Measurements from ENCODE around the gene IFNAR1. TPM values are rescaled to one million over a fixed set of nuclear protein-coding genes. Genes with fewer than 3 reads are reported as not detected.
A peak's percentile ranks its signal among the peaks of the same experiment; 100 is the strongest.

IFNAR1 gene
- total RNA-seq, 2 experiments from 2014 or later = 18.1 to 60.8 TPM

DNA sequence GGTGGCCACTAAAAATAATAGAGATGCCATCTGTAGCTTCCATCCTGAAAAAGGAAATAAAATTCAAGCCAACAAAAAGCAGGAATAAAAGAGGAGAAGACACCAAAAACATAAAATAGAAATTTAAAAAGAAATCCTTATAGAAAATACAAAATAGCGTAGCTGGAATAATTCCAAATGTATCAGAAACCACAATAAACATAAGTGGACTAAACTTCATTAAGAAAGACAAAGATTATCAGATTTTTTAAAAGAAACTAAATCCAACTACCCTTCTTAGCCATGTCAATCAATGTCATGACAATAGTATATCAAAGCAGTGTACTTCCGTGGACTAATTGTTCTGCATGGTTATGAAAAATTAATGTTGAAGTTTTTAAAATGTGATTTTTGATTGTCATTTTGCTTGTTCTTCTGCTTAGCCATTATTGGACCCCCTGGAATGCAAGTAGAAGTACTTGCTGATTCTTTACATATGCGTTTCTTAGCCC is 45.4 kb upstream of the IFNAR1 start:
- H3K36me3 ChIP-seq (ENCODE audit: insufficient read depth, low read length) = peaks cover 91% of the 10 kb centered on the region
- no peak overlapping the region for H3K4me2 ChIP-seq (ENCODE audit: low read length)
- ChIA-PET POLR2A (interaction anchor here (0.7 to 0.8 kb wide), 2 partner anchors 15 to 40 kb away, joined by 3 to 6 read pairs; no protein-coding TSS in a partner anchor), CTCF (ENCODE audit: unreplicated experiment) (no interaction called here)
- H3K9me2 ChIP-seq (ENCODE audit: insufficient read depth, low read length) = no peaks in the 10 kb centered on the region
- no peak for DNase-seq (ENCODE audit: low spot score)
- H3K4me1 ChIP-seq (ENCODE audit: insufficient read depth, low read length, poor library complexity, severe bottlenecking) = peaks cover 6% of the 10 kb centered on the region
- no peaks in the 10 kb centered on the region for H4K20me1 ChIP-seq (ENCODE audit: insufficient read depth, low read length)
- TF ChIP-seq, protein P1, sequence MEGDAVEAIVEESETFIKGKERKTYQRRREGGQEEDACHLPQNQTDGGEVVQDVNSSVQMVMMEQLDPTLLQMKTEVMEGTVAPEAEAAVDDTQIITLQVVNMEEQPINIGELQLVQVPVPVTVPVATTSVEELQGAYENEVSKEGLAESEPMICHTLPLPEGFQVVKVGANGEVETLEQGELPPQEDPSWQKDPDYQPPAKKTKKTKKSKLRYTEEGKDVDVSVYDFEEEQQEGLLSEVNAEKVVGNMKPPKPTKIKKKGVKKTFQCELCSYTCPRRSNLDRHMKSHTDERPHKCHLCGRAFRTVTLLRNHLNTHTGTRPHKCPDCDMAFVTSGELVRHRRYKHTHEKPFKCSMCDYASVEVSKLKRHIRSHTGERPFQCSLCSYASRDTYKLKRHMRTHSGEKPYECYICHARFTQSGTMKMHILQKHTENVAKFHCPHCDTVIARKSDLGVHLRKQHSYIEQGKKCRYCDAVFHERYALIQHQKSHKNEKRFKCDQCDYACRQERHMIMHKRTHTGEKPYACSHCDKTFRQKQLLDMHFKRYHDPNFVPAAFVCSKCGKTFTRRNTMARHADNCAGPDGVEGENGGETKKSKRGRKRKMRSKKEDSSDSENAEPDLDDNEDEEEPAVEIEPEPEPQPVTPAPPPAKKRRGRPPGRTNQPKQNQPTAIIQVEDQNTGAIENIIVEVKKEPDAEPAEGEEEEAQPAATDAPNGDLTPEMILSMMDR (conservative IDR thresholded peaks at IDR 0.05; ENCODE audit: low read length) = no peak
- no peak for TF ChIP-seq EZH2phosphoT487 (IDR thresholded peaks at IDR 0.05; ENCODE audit: borderline replicate concordance, low read depth, low read length)
- BruUV-seq (replicated peaks) = TSS peak; percentile 30
- no peak overlapping the region for H3K4me3 ChIP-seq (ENCODE audit: low read depth, low read length, poor library complexity, severe bottlenecking)
- H3K9me3 ChIP-seq (ENCODE audit: low read length) = peaks cover 20% of the 10 kb centered on the region; the same call in 1 of the 2 replicates
- no peak overlapping the region for H2AFZ ChIP-seq (ENCODE audit: low read length)
- intact Hi-C loops (cut with micrococcal nuclease; ENCODE audit: unreplicated experiment) = no loop called here
- H3K79me2 ChIP-seq (ENCODE audit: insufficient read depth, low read depth, low read length) = no peaks in the 10 kb centered on the region
- H3K27ac ChIP-seq (ENCODE audit: low read depth, low read length, poor library complexity, severe bottlenecking) = no peak overlapping the region

DNA sequence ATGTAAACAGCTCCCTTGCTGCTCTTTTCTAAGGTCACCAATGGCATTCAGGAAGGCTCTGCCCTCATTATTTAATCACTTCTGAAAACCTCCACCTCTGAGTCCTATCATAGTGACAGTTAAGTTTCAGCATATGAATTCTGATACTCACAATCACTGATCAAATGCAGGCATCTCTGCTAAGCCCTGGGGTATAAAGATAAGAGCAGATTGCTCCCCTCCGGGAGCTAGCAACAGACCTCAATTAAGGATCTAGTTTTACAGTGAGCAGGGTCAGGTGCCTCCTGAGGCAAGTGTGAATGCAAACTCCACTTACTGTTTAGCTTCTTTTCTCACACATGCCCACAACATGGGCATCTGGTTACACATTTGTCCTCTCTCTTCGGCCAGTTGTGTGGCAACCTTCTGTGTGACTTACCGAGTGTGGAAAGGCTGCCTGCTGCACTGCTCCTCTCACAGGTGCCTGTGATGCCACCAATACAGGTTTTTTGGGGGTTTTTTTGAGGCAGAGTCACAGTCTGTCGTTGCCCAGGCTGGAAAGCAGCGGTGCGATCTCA is 43.6 kb upstream of the IFNAR1 start:
- H3K9me3 ChIP-seq (ENCODE audit: low read length) = peaks cover 20% of the 10 kb centered on the region; the same call in 1 of the 2 replicates
- H4K20me1 ChIP-seq (ENCODE audit: insufficient read depth, low read length) = no peaks in the 10 kb centered on the region
- no peaks in the 10 kb centered on the region for H3K9me2 ChIP-seq (ENCODE audit: insufficient read depth, low read length)
- POLR2A ChIA-PET = interaction anchor here (1.2 kb wide), 1 partner anchor 99 kb away, joined by 3 read pairs; no protein-coding TSS in a partner anchor
- intact Hi-C loops (cut with micrococcal nuclease; ENCODE audit: unreplicated experiment) = no loop called here
- BruUV-seq (replicated peaks) = no TSS peak
- H3K27ac ChIP-seq (ENCODE audit: low read depth, low read length, poor library complexity, severe bottlenecking) = no peak overlapping the region
- H3K4me1 ChIP-seq (ENCODE audit: insufficient read depth, low read length, poor library complexity, severe bottlenecking) = peaks cover 10% of the 10 kb centered on the region
- CTCF ChIA-PET (ENCODE audit: unreplicated experiment) = no interaction called here
- H3K4me3 ChIP-seq (ENCODE audit: low read depth, low read length, poor library complexity, severe bottlenecking) = no peak overlapping the region
- no peak for TF ChIP-seq EZH2phosphoT487 (IDR thresholded peaks at IDR 0.05; ENCODE audit: borderline replicate concordance, low read depth, low read length)
- TF ChIP-seq, protein P1 (conservative IDR thresholded peaks at IDR 0.05; ENCODE audit: low read length) = no peak
- H3K79me2 ChIP-seq (ENCODE audit: insufficient read depth, low read depth, low read length) = no peaks in the 10 kb centered on the region
- H2AFZ ChIP-seq (ENCODE audit: low read length) = no peak overlapping the region
- no peak overlapping the region for H3K4me2 ChIP-seq (ENCODE audit: low read length)
- DNase-seq (ENCODE audit: low spot score) = no peak
- peaks cover 89% of the 10 kb centered on the region for H3K36me3 ChIP-seq (ENCODE audit: insufficient read depth, low read length)

DNA sequence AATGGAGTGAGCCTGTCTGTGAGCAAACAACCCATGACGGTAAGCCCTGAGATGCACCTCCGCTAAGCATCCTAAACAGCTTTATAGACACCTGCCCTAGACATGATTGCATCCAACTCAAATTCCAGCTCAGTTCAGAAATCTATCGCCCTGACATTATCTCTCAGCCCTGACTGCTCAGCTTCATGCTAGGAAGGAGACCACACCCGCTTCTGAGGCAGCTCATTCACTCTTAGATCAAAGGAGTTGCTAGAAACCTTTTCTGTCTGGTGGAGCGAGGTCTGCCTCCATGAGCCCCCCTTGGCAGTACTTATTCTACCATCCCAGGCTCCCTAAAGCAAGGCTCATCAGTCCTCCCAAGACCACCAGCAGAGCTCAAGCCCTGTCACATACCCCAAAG is 41.6 kb upstream of the IFNAR1 start:
- peaks cover 18% of the 10 kb centered on the region; the same call in 1 of the 2 replicates for H3K9me3 ChIP-seq (ENCODE audit: low read length)
- H3K4me1 ChIP-seq (ENCODE audit: insufficient read depth, low read length, poor library complexity, severe bottlenecking) = peaks cover 18% of the 10 kb centered on the region
- H3K4me2 ChIP-seq (ENCODE audit: low read length) = no peak overlapping the region
- no peak for DNase-seq (ENCODE audit: low spot score)
- no peak overlapping the region for H3K4me3 ChIP-seq (ENCODE audit: low read depth, low read length, poor library complexity, severe bottlenecking)
- H2AFZ ChIP-seq (ENCODE audit: low read length) = no peak overlapping the region
- intact Hi-C loops (cut with micrococcal nuclease; ENCODE audit: unreplicated experiment) = no loop called here
- TF ChIP-seq EZH2phosphoT487 (IDR thresholded peaks at IDR 0.05; ENCODE audit: borderline replicate concordance, low read depth, low read length) = no peak
- TF ChIP-seq, protein P1 (conservative IDR thresholded peaks at IDR 0.05; ENCODE audit: low read length) = no peak
- BruUV-seq (replicated peaks) = no TSS peak
- H3K36me3 ChIP-seq (ENCODE audit: insufficient read depth, low read length) = peaks cover 89% of the 10 kb centered on the region
- POLR2A ChIA-PET = interaction anchor here (0.5 to 1.1 kb wide), 3 partner anchors 77 to 274 kb away, joined by 3 to 4 read pairs (median 3); no protein-coding TSS in a partner anchor
- no peaks in the 10 kb centered on the region for H4K20me1 ChIP-seq (ENCODE audit: insufficient read depth, low read length)
- H3K9me2 ChIP-seq (ENCODE audit: insufficient read depth, low read length) = no peaks in the 10 kb centered on the region
- no peak overlapping the region for H3K27ac ChIP-seq (ENCODE audit: low read depth, low read length, poor library complexity, severe bottlenecking)
- no peaks in the 10 kb centered on the region for H3K79me2 ChIP-seq (ENCODE audit: insufficient read depth, low read depth, low read length)
- CTCF ChIA-PET (ENCODE audit: unreplicated experiment) = no interaction called here
